ENCODE data around the gene TMC7. TPM values are rescaled to one million over a fixed set of nuclear protein-coding genes. Genes with fewer than 3 reads are reported as not detected.

Gene TMC7
- total and polyA plus RNA-seq, 9 of the 15 experiments (the other 6 are each of a cell fraction or from before 2014, with no cell fraction given) = 0.08 to 2.0 (median 1.5) TPM

- TF ChIP-seq SREBF2 (CRISPR knock-in tag; IDR thresholded peaks at IDR 0.05) (no peak), GABPB1 (CRISPR knock-in tag; IDR thresholded peaks at IDR 0.05) (peak; percentile 58; the same call in 1 of the 2 replicates), REST (IDR thresholded peaks at IDR 0.05; ENCODE audit: borderline replicate concordance) (peak; percentile 95), REST (CRISPR knock-in tag; IDR thresholded peaks at IDR 0.05; ENCODE audit: low read depth) (no peak), MYNN (IDR thresholded peaks at IDR 0.05) (0 out of 2 replicates have a peak, but pooled peaks have one; percentile 33), MYNN (CRISPR knock-in tag; IDR thresholded peaks at IDR 0.05) (no peak), PHF8 (IDR thresholded peaks at IDR 0.05; ENCODE audit: borderline replicate concordance, low read length) (peak; percentile 24; the same call in 1 of the 2 replicates), SMAD1 (IDR thresholded peaks at IDR 0.05; ENCODE audit: low read depth, low read length, partially characterized antibody) (no peak), CTCFL (IDR thresholded peaks at IDR 0.05; ENCODE audit: borderline replicate concordance, insufficient read depth, low read depth, low read length, poor library complexity, severe bottlenecking) (peak; percentile 13), CBFA2T3 (IDR thresholded peaks at IDR 0.05) (no peak; the same call in 1 of the 2 replicates), SMC3 (conservative IDR thresholded peaks at IDR 0.05; ENCODE audit: insufficient read depth, low read depth, low read length) (peak; percentile 97)
- TF ChIP-seq, protein P1, sequence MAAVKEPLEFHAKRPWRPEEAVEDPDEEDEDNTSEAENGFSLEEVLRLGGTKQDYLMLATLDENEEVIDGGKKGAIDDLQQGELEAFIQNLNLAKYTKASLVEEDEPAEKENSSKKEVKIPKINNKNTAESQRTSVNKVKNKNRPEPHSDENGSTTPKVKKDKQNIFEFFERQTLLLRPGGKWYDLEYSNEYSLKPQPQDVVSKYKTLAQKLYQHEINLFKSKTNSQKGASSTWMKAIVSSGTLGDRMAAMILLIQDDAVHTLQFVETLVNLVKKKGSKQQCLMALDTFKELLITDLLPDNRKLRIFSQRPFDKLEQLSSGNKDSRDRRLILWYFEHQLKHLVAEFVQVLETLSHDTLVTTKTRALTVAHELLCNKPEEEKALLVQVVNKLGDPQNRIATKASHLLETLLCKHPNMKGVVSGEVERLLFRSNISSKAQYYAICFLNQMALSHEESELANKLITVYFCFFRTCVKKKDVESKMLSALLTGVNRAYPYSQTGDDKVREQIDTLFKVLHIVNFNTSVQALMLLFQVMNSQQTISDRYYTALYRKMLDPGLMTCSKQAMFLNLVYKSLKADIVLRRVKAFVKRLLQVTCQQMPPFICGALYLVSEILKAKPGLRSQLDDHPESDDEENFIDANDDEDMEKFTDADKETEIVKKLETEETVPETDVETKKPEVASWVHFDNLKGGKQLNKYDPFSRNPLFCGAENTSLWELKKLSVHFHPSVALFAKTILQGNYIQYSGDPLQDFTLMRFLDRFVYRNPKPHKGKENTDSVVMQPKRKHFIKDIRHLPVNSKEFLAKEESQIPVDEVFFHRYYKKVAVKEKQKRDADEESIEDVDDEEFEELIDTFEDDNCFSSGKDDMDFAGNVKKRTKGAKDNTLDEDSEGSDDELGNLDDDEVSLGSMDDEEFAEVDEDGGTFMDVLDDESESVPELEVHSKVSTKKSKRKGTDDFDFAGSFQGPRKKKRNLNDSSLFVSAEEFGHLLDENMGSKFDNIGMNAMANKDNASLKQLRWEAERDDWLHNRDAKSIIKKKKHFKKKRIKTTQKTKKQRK (IDR thresholded peaks at IDR 0.05; ENCODE audit: borderline replicate concordance, low read depth, low read length) = no peak
Observed at GRCh38 chr16:19086322-19087199, 102.8 kb downstream of the TMC7 start (continued).

Data from K562 (cell line).